Measurements from ENCODE around the gene CERS1.
A peak's percentile ranks its signal among the peaks of the same experiment; 100 is the strongest.

Gene CERS1

DNA sequence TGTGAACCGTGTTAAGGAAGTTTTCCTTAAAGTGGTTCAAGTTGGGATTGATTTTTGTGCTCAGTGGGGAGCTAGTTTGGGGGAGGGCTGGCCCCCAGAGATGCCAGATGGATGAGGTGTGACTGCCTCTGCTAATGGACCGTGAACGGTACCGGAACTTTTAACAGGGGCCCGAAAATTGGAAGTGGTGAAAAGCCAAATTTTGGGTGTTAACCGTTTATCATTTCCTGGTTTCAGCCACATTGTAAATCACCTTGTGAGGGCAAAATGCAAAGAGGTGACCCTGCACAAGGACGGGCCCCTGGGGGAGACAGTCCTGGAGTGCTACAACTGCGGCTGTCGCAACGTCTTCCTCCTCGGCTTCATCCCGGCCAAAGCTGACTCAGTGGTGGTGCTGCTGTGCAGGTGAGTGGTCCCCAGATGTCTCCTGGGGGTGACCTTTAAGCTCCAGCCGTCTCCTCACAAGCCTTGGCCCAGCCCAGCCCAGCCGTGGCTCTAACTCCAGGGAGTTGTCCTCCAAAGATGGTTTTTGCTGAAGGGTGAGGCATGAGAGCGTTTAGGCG is 46.0 kb downstream of the CERS1 start:
- no peak overlapping the region for H3K4me3 ChIP-seq (ENCODE audit: control insufficient read depth, low read depth, low read length)
- TF ChIP-seq, protein P1, sequence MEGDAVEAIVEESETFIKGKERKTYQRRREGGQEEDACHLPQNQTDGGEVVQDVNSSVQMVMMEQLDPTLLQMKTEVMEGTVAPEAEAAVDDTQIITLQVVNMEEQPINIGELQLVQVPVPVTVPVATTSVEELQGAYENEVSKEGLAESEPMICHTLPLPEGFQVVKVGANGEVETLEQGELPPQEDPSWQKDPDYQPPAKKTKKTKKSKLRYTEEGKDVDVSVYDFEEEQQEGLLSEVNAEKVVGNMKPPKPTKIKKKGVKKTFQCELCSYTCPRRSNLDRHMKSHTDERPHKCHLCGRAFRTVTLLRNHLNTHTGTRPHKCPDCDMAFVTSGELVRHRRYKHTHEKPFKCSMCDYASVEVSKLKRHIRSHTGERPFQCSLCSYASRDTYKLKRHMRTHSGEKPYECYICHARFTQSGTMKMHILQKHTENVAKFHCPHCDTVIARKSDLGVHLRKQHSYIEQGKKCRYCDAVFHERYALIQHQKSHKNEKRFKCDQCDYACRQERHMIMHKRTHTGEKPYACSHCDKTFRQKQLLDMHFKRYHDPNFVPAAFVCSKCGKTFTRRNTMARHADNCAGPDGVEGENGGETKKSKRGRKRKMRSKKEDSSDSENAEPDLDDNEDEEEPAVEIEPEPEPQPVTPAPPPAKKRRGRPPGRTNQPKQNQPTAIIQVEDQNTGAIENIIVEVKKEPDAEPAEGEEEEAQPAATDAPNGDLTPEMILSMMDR (conservative IDR thresholded peaks at IDR 0.05; ENCODE audit: control insufficient read depth, insufficient read depth, low read depth, low read length) = no peak
- peak; percentile 29 for DNase-seq (ENCODE audit: low read depth)

DNA sequence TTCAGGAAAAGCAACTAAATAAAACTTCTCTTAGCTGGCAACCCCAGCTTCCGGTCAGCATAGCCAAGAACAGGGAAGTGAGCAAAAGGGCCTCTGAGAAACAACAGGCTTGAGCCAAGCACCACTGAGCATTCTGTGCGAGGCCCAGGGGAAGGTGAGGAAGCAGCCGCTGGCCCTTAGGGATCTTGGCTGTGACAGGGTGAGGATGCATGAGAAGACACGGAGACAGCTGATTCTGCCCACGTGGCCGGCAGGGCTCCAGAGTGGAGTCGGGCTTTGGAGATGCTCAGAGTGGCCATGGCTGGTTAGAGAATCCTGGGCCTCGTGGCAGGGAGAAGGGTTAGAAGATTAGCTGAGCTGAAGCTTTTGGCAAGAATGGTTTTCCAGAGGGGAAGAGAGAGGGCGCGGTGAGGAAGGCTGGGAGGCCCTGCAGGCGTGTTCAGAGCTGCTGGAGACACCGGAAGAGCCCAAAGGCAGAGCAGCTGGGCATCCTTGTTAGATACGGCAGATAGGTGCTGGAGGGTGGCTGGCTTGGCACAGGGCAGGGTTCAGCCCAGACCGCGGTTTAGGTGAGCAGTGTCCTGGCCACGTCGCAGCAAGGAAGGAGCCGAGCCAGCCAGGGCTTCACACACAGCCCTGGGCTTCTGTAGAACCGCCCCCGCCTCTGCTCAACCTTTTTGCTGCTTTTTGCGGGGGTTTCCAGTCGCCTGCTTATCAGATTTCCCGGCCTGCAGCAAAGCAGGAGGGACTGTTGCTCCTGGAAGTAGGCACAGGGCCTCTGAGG is 46.9 kb downstream of the CERS1 start:
- TF ChIP-seq, protein P1 (conservative IDR thresholded peaks at IDR 0.05; ENCODE audit: control insufficient read depth, insufficient read depth, low read depth, low read length) = no peak
- H3K4me3 ChIP-seq (ENCODE audit: control insufficient read depth, low read depth, low read length) = no peak overlapping the region
- DNase-seq (ENCODE audit: low read depth) = peak; percentile 90

DNA sequence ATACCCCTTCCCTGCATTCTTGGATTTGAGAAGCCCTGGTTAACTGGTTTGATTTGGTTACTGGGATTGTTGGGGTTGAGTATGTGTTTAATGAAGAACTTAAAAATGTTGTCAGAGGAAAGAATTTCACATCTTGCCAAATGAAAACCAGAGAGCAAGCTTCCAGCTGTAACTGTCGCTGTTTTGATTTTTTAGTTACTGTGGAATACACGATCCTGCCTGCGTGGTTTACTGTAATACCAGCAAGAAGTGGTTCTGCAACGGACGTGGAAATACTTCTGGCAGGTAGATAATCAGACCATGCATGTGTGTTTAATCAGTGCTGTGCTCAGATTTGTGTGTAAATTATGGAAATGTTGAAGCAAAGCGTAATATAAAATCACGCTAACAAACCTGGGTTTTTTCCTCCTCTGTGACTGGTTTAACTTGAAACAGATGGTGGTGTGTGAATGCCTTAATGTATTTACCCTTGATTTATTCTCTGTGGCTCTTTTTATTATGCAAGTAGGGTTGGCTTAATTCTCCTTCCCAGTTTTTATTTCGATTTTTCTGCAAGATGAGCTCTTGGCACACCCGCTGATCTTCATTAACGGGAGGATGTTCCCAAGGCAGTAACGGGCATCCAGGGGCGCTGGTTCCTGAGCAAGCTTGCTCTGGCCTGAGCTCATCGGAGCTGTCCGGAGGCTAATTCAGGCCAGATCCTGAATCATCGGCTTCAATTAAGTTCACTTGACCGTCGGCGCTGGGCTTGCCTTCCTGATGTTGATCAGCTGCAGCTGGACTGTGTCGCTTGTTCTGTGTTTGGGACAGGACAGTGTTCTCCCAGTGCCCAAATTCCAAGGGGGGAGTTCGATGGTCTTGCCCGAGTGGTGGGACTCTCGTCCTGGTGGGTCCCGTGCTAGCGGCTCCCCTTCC is 48.2 kb downstream of the CERS1 start:
- peak; percentile 93 for DNase-seq (ENCODE audit: low read depth)
- no peak overlapping the region for H3K4me3 ChIP-seq (ENCODE audit: control insufficient read depth, low read depth, low read length)
- TF ChIP-seq, protein P1 (conservative IDR thresholded peaks at IDR 0.05; ENCODE audit: control insufficient read depth, insufficient read depth, low read depth, low read length) = no peak

DNA sequence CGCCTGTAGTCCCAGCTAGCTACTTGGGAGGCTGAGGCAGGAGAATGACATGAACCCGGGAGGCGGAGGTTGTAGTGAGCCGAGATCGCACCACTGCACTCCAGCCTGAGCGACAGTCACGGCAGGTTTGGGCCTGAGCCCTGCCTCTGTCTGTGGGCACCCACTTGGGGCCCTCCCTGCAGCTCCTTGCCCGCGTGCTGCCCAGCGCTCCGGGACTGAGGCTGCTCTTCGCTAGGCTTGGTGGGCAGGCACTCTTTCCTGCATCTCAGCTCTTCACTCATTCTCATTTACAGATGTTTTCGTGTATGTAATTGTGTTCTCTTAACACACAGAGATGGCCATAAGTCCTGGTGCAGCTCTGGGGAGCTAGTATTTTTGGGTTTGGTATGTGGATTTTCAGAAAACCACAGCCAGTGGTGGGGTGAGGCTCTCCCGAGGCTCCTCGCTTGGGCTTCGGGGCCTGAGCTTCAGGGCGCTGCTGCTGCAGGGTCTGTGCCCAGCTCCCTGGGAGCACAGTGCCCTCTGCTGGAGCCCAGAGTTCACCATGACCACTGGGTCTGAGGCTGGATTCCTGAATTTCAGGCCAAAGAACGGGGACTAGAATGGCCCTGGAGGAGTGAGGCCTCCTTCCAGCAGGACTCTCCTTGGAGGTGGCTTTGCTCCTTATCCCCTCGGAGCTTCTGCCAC is 49.0 kb downstream of the CERS1 start:
- H3K4me3 ChIP-seq (ENCODE audit: control insufficient read depth, low read depth, low read length) = no peak overlapping the region
- TF ChIP-seq, protein P1 (conservative IDR thresholded peaks at IDR 0.05; ENCODE audit: control insufficient read depth, insufficient read depth, low read depth, low read length) = peak; percentile 88
- peak; percentile 82 for DNase-seq (ENCODE audit: low read depth)

DNA sequence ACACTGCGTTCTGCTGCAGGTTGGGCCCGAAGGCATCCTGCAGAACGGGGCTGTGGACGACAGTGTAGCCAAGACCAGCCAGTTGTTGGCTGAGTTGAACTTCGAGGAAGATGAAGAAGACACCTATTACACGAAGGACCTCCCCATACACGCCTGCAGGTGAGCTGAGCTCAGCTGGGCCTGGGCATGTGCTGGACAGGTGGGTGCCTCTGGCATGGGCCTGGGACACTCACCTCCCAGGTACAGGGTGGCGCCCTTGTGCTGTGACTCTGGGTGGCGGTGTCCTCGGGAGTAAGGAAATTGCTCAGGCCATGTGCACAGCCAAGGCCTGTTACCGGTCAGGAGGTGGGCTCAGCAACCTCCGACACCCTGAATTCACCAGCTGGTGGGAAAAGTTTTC is 50.0 kb downstream of the CERS1 start:
- TF ChIP-seq, protein P1 (conservative IDR thresholded peaks at IDR 0.05; ENCODE audit: control insufficient read depth, insufficient read depth, low read depth, low read length) = no peak
- no peak for DNase-seq (ENCODE audit: low read depth)
- H3K4me3 ChIP-seq (ENCODE audit: control insufficient read depth, low read depth, low read length) = no peak overlapping the region

DNA sequence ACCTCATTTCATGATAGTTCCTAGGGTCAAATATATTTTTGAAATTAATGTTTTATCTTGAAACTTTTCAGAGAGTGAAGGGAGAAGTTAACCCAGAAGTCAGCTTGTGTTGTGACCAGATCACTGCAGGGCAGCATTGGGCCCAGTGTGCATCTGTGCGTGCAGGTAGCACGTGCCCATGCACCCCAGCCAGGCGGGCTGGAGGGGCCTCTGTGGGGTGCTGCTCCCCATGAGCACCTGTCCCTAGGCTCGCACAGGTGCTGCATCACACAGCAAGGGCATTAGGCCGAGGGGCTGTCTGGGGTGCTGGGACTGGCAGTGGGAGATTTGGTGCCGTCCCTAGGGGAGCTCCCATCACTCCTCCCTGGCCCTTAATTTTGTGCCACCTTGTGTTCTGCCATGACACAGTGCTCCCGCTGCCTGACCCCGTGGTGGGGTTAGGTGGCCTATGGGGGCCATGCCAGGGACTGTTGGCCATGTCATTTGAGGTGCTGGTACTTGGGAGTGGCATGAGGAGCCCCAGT is 51.1 kb downstream of the CERS1 start:
- no peak for DNase-seq (ENCODE audit: low read depth)
- H3K4me3 ChIP-seq (ENCODE audit: control insufficient read depth, low read depth, low read length) = no peak overlapping the region
- TF ChIP-seq, protein P1 (conservative IDR thresholded peaks at IDR 0.05; ENCODE audit: control insufficient read depth, insufficient read depth, low read depth, low read length) = no peak

All from fibroblast of mammary gland (primary cell).